ENCODE measurements around the gene NTM.

Gene NTM

DNA sequence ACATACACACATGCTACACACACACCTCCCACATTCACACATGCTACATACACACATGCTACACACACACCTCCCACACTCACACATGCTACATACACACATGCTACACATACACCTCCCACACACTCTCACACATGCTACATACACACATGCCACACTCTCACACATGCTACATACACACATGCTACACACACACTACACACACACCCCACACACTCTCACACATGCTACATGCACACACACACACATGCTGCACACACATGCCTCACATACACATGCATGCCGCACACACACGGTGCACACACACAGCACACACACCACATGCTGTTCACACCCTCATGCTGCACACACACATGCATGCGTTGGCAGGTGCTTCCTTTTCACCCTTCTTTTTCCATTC lies 495.4 kb downstream of the NTM start:
- DNase-seq (ENCODE audit: low read depth in 2 of 2): no peak

DNA sequence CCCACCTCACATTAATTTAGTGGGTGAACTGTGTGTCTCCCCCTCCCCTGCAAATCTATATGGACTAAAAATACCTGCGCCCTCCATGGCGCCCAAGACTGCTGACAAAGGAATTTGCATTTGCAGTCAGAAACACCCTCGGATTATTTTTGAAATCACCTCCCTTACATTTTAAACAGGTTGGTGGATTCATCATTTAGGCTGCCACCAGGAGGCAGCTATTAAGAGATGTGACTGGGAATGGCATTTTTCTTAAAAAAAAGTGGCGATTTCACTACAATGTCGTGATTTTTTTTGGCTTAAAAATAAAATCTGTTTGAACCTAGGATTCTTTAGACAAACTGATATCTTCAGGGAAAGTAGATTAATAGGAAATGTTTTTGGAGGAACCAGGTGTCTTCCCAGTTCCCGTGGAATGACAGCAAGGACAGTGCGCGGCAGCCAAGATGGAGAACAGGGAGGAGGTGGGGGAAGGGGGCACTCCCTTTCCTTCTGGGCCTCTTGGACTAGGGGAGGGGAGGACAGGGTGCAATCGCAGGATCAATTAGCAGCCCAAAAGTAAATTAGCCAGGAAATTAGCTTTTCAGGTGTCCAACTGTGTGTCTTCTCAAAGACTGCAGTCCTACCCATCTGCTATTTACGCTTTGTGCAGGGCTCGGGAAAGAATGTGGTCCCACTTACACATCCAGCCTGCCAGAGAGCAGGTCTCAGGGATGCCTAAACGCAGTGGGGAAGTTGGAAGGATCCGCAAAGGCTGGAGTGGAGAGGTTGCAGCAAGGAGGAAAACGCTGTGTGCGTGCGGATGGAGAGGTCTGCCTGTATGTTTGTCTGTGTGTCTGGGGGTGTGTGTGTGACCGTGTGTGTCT lies 496.4 kb downstream of the NTM start:
- DNase-seq (ENCODE audit: low read depth in 2 of 2): no peak

DNA sequence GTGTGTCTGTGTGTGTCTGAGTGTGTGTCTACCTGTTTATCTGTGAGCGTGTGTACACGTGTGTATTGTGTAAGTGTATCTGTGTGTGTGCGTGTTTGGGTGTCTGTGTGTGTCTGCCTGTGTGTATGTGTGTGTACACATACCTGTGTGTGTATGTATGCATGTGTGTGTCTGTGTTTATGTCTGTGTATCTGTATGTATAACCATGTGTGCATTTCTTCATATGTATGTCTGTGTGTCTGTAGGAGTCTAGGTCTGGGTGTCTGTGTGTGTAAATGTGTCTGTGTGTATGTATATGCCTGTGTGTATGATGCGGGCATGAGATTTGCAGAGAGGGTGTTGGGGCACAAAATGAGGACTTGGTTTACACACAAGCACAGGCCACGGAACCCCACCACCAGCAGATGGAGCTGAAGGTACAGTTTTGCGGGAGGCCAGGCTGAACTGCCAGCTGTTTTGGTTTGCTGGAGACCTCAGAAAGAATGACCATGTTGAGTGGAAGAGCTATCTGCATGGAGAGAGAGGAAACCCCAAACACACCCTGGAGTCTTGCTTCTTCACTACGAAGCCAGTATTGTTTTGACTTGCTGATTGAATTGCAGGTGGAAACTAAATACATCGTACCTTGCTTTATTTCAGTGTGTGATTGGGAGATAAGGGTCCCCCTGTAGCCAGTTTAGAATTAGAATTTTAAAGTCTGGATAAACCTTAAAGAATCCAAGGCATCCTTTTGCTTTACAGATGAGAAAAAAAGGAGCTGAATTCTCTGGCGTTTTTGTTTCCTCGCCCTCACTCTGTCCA lies 497.2 kb downstream of the NTM start:
- no peak for DNase-seq (ENCODE audit: low read depth in 2 of 2)

DNA sequence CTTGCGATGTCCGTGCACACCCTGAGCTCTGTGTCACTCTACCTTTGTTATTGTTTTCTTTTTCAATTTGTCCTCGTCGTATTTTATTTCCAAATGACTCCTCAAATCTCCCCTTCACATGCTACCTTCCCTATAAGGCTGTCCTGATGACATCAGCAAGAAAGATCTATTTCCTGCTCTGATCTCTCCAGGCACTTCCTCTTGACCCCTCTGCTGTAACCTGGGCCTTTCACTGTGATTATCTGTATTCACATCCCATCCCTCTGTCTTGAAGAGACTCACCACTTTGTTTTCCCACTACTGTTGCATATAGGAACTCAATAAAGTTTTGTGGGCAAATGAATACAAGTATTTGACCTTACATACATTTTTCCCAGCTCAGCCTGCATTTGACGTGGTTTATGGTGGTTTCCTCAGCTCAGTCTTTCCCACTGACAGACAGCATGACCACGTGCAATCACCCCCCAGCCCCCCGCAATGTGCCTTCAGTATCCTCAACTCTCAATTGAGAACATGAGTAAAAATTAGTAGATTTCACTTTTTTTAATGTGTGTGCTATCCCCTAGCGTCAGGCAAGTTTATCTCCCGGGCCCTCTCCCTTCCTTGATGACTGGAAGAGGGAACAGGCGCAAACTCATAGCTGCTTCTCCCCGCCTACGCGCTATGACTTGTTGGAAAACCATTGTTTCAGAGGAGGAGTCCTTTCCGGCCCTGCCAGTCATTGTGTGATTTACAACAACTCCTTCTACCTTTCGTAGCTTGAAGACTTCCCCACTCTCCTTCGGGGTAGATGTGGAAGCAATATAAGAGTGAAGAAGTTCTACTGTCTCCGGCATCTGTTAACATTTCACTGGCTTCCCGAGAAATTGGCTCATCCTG lies 498.5 kb downstream of the NTM start:
- no peak for DNase-seq (ENCODE audit: low read depth in 2 of 2)

DNA sequence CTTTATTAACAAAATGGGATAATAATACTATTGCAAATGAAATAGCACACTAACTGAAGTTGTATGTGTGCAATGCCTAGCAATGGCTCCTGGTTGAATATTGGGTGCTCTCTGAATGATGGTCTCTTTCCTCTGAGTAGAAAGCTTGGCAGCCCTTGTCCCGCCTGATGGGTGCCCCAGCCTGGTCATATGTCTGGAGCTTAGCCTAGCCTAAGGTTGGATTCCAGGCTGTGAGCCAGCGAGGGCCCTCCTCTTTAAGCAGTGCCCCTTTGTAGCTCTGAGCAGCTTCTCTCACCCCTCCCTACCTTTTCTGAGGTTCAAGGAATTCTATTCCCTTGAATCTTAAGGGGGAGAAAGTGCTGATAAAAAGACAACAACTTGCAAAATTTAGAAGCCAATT lies 499.9 kb downstream of the NTM start:
- DNase-seq (ENCODE audit: low read depth in 2 of 2): no peak

DNA sequence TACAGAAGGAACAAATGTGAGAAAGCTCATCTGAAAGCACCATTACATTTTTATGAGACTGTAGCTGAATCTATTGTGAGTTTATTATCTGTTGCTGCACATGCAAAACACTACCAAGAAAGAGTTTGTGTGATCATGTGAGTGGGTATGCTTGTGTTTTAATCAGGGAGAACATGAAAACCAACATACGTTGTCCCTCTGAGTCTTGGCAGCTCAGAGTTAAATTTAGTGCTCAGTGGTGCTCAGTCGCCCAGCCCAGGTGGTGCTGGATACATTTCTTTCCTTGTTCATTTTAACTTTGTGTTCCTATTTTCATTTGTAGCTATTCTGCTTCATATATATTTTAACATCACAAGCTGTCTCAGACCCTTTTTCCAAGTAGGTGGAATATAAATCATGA lies 500.6 kb downstream of the NTM start:
- DNase-seq (ENCODE audit: low read depth in 2 of 2): no peak

DNA sequence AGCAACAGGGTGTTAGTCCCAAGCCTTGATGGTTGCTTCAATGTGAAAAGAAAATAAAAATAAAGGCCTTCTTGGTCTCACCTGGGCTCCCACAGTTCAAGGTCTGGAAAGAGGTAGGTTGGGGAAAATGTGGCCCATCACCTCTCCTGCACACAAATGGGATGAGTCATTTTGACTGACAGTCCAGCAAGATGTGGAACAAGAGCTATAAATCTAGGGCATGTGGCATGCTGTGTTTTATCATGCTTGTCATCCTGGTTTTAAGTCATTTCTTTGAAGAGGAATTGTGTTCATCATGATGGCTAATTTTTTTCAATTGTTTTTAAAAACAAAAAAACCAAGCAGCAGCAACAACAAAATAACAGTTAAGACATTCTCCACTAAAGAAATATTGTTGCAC lies 503.7 kb downstream of the NTM start:
- DNase-seq (ENCODE audit: low read depth in 2 of 2): no peak

DNA sequence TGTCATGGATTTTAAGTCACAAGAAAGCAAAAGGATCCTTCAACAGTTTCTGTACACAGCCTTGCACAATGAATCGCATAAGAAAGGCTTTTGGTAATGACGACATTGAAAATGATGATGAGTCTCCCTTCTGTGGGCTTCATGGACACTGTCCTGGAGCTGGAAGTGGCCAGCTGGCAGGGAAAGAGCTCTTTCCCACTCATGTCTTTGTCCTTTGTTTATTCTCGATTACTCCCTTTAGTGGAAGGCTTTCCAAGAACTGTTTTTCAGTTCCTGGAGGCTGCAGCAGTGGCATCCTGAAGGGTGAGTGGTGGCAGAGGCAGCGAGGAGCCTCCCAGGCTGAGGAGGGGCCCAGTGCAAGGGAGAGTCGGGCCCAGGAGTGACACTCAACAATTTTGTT lies 505.2 kb downstream of the NTM start:
- DNase-seq (ENCODE audit: low read depth in 2 of 2): no peak

DNA sequence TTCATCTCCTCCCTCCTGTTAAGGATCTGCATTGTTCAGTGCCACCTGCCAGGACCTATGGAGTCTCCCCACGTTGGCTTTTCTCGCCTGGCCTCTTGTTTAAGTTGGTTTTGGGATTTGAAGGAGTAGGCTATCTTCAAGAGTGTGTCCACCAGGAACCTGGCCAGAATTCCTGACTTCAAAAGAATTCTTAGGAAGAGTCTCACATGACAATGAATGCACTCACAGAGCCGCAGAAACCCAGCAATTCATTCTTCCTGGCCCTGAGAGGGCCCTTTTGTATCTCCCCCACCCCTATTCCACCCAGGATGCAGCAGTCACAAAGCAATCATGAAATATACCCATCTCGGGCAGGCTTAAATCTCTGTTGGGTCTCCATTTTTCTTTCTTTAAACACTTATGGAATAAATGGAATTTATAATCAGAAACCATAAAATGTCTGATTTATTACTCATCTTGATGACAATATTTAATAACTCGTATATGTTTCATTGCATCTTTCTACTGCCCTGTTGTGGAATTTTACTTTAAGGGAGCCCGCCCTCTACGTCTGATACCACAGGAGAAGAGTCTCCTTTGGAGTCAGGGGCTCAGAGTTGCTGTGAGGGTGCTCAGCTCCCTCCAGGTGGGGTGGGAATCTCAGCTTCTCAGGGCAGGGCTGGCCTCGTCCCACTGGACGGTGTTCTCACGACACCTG lies 507.0 kb downstream of the NTM start:
- DNase-seq (ENCODE audit: low read depth in 2 of 2): no peak

DNA sequence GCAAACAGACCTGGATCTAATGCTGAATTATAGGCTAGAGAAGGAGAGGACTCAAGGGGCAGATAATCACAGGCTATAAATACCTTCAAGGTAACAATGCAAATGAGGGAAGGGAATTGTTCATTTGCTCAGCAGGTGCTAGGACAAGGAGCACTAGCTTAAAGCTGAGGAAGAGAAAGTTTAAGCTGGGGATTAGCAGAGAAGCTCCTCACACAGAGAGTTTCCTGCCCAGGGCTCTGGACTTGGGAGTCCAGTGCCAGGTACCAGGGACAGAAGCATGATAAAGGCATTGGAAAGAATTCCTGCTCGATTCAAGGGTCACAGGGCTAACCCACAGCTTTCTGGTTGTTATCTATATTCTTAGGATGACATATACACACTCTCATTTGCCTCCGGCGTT lies 509.9 kb downstream of the NTM start:
- DNase-seq (ENCODE audit: low read depth in 2 of 2): no peak

DNA sequence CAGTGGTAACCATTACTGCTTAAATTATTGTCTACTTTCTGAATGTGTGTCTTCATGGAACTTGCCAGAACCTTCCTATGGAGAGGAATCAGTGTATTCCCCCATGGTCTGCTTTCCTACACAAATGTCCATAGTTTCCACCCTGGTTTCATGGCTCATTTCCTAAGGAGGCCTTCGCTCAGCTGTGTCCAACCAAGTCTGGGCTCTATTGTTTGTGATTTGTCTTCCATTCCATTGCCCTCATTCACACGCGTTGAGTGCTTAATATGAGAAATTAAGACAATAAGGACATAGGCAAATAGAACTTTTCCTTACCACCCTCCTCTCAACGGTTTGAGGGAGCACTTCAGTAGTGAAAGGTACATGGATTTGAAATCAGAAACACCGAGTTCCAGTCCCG lies 510.6 kb downstream of the NTM start:
- DNase-seq (ENCODE audit: low read depth in 2 of 2): no peak

DNA sequence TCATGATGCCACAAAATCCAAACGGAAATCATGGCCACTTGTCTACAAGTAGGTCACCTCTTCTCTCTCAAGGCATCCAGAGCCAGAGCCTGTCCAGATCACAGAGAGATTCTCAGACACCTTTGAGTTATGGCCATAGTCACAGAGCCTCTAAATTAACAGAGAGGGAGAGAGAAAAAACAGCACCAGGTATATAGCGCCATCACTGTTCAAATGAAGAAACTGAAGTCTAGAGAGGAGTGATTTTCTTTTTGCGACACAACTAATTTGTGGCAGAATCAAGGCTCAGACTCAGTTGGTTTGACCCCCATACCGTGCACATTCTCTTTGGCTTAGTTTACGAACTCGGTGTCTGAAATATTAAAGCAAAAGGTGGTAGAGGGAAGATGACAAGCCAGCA lies 512.9 kb downstream of the NTM start:
- no peak for DNase-seq (ENCODE audit: low read depth in 2 of 2)

DNA sequence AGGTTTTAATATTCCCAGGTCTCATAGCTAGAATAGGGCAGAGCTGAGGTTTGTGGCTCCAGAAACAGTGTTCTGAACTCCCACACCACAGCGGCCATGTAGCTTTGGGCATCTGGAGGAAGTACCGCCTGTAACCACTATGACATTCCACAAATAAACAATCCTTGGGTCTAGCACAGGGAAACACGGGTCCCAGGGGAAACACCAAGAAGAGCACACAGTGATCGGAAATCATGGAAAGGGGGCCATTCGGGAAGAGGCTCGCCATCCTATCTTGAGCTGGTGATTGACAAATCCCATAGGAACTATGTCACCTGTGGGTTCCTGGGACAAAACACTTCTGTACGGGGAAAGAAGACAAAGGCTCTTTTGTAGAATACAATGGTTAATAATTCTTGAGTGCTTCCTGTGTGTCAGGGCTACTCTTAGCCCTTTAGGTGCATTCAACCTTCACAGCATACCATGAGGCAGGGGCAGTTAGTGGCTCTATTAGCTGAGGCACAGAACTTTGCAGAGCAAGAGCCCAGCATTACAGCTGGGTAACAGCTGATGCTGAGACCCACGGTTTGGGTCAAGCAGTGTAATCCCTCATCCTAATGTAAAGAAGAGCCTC lies 514.2 kb downstream of the NTM start:
- no peak for DNase-seq (ENCODE audit: low read depth in 2 of 2)

DNA sequence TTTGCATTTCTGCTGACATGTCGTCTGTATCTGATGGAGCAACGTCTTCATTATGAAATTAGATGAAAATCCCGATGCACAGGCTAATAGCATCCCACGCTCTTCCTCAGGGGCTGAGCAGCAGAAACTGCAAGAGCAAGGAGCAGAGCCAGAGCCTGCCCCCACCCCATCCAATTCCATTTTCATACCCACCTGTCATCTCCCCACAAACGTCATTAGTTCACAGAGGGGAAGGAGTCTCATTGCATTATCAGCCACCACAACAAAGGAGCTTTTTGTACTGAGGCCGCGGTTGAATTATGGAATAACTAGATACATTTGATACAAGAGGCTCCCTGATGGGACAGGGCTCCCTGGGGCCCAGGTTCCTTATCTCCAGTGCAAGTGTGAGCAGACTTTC lies 515.0 kb downstream of the NTM start:
- no peak for DNase-seq (ENCODE audit: low read depth in 2 of 2)

DNA sequence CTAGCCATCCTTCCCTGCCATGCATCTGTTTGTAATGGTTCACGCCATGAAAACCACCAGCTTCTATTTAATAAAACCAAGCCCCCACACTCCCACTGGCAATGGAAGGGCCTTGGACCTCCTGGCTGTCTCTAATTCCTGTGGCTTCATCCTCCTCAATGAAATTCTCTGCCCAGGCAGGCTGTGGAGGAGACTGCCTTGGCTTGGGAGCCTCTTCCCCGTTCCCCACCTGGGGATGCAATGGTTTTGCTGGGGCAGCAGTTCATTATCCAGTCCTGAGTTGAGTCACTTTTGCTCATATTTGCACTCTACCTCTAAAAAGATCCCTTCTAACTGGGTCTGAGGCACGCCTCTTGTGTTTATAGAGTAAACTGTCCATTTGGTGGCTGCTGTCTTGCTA lies 515.8 kb downstream of the NTM start:
- no peak for DNase-seq (ENCODE audit: low read depth in 2 of 2)

DNA sequence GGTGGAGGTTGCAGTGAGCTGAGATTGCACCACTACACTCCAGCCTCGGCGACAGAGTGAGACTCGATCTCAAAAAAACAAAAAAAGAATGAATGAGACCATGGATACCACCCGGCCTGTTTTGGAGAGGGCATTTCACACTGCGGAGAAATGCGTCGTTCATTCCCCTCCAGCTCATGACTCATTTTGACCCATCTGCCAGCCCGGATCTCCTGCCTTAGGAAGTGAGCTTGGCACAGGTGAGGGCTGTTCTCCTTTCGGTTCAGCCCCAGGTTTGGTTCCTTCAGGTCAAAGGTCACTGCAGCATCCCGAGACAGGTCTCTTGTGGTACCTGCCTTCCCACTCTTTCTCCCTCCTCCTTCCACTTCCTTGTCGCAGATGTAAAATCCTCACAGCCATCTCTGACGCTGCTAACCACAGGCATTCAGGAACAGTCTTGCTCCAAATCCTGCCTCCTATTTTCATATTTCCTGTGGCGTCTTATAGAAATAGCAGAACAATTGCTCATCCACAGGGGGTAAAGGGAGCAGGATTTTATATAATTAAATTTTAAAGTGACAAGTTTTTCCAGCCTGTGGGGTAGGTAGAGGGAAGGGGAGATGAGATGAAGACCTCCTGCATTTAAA lies 517.9 kb downstream of the NTM start:
- DNase-seq (ENCODE audit: low read depth in 2 of 2): no peak

DNA sequence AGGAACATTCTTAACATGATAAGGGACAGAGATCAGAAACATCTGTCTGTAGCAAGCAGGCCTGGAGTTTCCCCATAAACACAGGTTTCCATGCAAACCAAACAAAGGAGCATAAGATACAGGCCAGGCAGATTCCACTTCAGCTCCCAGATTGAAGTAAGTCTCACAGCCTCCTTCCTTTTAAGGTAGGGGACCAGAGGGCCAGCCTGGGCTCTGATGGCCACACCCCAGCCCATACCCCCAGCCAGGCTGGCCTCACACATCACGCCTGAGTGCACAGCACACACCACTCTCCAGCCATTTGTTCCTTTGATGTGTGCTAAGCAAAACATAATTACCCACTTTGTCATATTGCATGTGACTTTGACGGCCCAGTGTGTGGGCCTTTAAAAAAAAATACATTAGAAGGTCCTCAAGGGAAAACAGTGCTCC lies 518.7 kb downstream of the NTM start:
- DNase-seq (ENCODE audit: low read depth in 2 of 2): no peak

DNA sequence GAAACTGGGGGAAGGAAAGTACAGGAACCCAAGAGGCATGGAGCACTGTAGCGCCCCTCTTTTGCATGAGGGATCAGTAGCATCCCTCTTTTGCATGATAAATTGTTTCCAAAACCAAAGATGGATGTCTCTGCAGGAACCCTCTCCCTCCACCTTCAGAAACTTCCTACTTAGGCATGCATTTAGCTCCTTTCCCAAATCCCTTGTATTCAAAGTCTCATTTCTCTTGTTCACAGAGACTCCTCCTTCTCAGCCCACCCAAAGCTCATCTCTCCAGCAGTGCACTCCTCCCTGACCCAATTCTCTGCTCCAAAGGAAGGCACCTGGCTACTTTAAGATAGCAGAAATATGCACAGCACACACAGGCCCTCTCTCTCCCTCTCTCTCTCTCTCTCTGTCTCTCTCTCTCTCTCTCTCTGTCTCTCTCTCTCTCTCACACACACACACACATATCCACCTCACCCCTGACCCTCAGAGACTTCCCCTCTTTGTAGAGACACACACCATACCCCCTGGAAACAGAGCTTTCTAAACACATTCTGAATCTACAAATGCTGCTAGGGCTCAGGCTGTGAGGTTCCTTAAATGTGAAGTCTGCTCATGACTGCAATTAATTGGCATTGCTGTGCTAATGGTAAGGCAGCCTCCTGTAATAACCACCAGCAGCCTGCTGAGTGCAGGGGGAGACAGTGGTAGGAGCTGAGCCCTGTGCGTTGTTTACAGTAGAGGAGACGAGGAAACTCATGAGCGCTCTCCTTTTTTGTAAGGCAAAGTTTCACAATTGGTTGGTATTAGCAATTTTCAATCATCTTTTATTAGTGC lies 519.6 kb downstream of the NTM start:
- DNase-seq (ENCODE audit: low read depth in 2 of 2): no peak

DNA sequence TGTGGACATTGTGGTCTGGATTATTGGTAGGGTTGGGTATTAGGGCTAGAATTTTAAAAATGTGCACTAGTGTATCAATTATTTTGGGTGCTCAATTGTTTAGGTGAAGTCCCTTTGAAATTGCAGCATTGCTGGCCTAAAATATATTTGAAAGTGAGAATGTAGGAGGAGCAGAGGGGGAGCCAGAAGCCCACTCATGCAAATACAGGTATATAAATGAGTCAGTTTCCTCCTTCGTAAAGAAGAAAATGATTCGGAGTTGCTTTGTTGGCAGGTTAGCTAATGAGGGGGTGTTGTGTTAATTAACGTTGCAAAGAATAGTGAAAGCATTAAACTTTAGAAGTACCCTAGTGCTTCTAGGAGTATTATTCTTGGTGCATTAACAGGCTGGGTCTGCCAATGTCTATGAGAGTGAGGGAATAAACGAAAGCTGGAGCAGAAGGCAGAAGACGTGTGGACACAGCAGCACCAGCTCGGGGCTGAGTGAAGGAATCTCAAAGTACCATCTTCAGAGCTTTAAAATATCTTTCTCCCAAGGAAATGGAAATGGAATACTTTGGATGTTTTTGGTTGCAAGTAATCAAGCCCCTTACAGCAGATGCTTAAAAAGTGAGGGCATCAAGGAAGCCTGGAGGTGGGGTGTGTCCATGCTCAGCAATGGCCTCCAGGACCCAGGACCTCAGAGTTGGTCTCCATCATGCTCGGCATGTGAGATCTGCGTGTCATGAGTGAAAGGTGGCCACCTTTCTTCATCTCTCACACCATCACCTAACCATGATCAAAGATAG lies 522.9 kb downstream of the NTM start:
- DNase-seq (ENCODE audit: low read depth in 2 of 2): no peak
